Stimulated activated CD4-positive, alpha-beta T cell treated with anti-CD3 and anti-CD28 coated beads, Interleukin-1b, Interleukin-23, amount 100 ng/mL, for 4 hours (primary cell): ENCODE measurements around the gene FLT3.
"Not testable (repeated sequence)": the region's sequence is repeated elsewhere in the genome, so short reads cannot be mapped to it uniquely, and the experiment has no call there.

Experiments
- DNase-seq, 2 donors: peaks; one replicate each; pipeline ENCODE4 v3.0.0-alpha.2; 2020; ENCODE audit warnings: low read depth in 2 of 2

The FLT3 gene

GRCh38 chr13:28100150-28101121 is at the start of gene FLT3:
TSS of gene FLT3 (minus strand) at chr13:28100576. CDS start at chr13:28100510, 66 bp downstream.
- DNase-seq, result peak in 1 of 2 donors; percentile 8

GRCh38 chr13:28147495-28147894 is 47.1 kb upstream of the FLT3 start:
- no peak for DNase-seq

GRCh38 chr13:28145049-28145448 is 44.7 kb upstream of the FLT3 start:
- DNase-seq, result no peak

DNA sequence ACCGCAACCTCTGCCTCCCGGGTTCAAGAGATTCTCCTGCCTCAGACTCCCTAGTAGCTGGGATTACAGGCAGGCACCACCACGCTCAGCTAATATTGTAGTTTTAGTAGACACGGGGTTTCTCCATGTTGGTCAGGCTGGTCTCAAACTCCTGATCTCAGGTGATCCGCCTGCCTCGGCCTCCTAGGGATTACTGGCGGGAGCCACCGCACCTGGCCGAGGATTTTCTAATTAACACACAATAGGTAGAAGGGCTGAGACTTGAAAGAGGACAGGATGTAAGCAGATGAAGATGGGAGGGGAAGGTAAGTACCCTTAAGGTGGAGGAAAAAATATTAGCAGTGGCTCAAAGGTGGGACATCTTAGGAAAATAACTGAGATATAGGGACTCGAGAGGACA is 41.2 kb upstream of the FLT3 start:
- DNase-seq, result not testable (repeated sequence)

DNA sequence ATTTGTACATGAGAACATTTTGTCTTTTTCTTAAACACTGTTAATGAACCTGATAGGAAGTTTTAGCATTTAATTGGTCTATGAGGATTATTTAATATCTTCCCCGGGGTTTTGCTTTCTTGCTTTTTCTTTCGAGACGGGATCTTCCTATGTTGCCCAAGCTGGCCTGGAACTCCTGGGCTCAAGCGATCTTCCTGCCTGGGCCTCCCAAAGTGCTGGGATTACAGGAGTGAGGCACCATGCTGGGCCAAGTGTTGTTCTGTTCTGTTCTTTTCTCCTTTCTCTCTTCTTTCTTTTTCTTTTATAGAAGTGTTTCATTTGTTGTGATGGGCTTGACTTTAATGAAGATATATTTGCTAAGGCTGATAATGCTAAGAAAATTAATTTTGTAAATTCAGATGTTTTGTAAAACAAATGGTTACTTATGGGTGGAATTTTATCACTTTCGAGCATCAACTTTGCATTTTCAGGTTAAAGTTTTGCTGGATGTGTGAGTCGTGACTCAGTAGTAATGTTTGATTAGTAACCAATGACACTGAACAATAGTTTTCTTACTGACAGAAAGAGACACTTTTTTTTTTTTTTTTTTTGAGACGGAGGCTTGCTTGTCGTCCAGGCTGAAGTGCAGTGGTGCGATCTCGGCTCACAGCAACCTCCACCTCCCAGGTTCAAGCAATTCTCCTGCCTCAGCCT is 40.2 kb upstream of the FLT3 start:
- DNase-seq, result no peak

DNA sequence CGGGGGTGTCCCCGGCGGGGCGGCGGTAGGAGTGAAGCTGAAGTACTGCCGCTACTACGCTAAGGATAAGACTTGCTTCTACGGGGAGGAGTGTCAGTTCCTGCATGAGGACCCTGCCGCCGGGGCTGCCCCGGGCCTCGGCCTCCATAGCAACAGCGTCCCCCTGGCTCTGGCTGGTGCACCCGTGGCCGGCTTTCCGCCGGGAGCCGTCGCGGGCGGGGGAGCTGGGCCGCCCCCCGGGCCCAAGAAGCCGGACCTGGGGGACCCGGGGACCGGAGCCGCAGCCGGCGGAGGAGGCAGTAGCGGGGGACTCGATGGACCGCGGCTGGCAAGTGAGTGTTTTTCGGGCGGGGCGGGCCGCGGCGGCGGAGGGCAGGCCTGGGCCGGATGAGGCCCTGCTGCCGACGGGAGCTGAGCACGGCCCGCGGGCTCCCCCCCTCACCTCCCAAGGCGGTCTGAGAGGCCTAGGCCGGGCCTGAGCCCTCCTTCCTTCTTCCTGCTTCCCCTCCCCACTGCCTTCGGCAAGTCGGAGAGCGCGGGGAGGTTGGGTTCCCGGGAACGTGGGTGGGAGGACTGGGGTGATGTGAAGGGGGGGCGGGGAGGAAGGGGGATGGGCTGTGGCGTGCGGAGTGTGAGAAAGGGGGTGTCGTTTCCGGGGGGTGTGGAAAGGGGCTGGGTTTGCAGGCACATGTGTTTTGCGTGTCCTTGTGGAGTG is 38.5 kb upstream of the FLT3 start:
- DNase-seq, result peak; percentile 85 to 89

- DNase-seq, result peak; percentile 83 to 87
These were observed 37.8 kb upstream of the FLT3 start, which contains the start of gene PAN3 for GRCh38 chr13:28138012-28138755. TSS of gene PAN3 (plus strand) at chr13:28138545. CDS start at chr13:28138658, 113 bp downstream.

- no peak for DNase-seq
These were observed 37.2 kb upstream of the FLT3 start for GRCh38 chr13:28137596-28137995.

DNA sequence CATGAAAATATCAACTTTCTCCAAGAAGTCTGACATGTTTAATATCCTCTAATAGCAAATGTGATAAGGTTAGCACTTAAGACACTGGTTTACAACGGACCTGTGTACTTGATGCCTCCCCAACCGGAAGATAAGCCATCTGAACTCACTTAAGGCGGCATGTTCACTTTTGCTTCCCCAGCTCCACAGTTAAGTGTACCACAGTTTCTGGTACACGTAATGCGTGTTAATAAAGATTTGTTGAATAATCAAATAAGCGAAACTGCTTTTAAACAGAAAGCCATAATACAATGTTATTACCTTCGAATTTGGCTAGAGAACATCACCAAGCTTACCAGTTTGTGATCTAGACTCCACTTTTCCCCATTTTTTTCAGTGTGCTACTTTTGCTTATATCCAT is 36.5 kb upstream of the FLT3 start:
- DNase-seq, result no peak

- DNase-seq, result no peak
These were observed 31.3 kb upstream of the FLT3 start for GRCh38 chr13:28131646-28132045.

GRCh38 chr13:28129911-28130693 is 29.7 kb upstream of the FLT3 start:
- DNase-seq, result no peak

DNA sequence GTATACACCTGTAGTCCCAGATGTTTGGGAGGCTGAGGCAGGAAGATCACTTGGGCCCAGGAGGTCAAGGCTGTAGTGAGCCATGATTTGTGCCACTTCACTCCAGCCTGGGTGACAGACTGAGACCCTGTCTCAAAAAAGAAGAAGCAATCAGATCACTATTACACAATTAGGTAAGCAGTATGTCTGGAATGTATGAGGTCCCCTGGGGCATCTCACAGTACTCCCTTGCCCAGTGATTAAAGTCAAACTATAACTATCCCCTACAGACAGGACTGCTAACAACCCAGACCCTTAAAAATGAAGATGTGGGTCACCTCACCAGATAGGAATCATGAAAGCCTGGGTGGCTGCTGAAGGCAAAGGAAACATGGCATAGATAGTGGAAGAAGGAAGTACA is 28.6 kb upstream of the FLT3 start:
- no peak for DNase-seq

- no peak for DNase-seq
These were observed 27.7 kb upstream of the FLT3 start for GRCh38 chr13:28128030-28128429.

- DNase-seq, result no peak
These were observed 20.8 kb upstream of the FLT3 start for GRCh38 chr13:28121224-28121623.

- no peak for DNase-seq
These were observed 19.9 kb upstream of the FLT3 start for GRCh38 chr13:28120317-28120716.

DNA sequence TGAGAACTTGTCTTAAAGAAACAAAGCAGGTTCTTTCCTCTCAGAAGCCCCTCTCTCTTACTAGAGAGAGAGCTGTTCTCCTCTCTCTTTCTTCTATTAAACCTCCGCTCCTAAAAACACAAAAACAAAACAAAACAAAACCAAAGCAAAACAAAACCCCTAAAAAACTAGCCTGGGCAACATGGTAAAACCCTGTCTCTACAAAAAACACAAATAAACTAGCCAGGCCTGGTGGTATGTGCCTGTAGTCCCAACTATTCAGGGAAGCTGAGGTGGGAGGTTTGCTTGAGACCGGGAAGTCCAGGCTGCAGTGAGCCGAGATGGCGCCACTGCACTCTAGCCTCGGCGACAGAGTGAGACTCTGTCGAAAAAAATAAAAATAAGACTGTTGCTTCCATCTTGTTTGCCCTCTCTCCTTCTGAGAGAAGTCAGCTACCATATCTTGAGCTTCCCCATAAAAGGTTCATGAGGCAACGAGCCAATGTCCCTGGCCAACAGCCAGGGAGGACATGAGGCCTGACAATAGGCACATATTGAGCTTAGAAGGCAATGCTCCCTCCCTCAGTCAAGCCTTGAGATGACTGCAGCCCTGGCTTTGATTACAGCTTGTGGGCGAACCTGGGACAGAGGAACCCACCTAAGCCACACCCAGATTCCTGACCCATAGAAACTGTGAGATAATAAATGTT is 17.5 kb upstream of the FLT3 start:
- DNase-seq, result no peak

DNA sequence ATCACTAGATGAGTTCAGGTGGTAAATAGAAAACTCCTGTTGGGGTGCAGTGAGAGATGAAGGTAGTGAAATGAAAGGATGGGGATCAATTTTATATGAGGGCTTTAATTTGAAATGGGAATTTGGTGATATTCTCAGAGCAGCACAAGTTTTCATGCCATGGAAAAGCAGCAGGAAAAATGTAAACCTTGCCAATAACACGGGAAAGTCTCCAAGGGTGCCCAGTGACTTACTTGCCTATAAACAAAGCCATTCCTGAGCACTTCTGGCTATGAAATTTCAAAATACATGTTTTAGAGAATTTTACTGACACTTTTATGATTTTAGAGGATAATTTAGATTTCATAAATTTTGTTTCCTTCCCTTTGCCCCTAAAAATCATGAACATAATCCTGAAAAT is 16.4 kb upstream of the FLT3 start:
- no peak for DNase-seq

GRCh38 chr13:28110414-28110813 is 10.0 kb upstream of the FLT3 start:
- DNase-seq, result no peak

DNA sequence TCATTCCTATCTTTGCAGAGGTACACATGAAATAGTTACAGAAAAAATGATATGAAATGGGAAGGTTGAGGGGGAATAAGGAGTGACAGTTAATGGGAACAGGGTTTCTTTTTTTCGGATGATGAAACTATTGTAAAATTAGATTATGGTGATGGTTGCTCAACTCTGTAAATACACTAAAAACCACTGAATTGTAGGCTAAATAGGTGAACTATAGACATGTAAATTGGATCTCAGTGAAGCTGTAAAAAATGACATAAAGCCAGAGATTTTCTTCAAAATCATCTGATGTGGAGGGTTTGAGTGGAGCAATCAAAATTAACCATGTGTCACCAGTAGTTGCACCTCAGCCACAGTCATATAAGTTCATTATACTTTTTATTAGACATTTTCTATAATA is 6.6 kb upstream of the FLT3 start:
- DNase-seq, result no peak

- DNase-seq, result not testable (repeated sequence)
These were observed 1.5 kb upstream of the FLT3 start for GRCh38 chr13:28101886-28102285.
